SU-DHL-6 (cell line): Measurements from ENCODE around the gene AGRN.

Experiments used
- EZH2phosphoT487 ChIP-seq: fragments of 200-600 bp; sonication (generic), shearing (Covaris generic); conservative IDR thresholded peaks from 2 replicates; pipeline ENCODE4 v1.6.1; 2018; ENCODE audit warnings: mild to moderate bottlenecking, antibody characterized with exemption, low read length, moderate library complexity, mixed read lengths
- TF ChIP-seq, protein P1 (sequence below): fragments of 200-600 bp; sonication (generic); IDR thresholded peaks from one replicate; pipeline ENCODE4 v1.5.1; 2017; ENCODE audit warnings: antibody characterized with exemption, mild to moderate bottlenecking, low read length, moderate library complexity; ENCODE audit not compliant: insufficient read depth, poor library complexity, severe bottlenecking

DNA sequence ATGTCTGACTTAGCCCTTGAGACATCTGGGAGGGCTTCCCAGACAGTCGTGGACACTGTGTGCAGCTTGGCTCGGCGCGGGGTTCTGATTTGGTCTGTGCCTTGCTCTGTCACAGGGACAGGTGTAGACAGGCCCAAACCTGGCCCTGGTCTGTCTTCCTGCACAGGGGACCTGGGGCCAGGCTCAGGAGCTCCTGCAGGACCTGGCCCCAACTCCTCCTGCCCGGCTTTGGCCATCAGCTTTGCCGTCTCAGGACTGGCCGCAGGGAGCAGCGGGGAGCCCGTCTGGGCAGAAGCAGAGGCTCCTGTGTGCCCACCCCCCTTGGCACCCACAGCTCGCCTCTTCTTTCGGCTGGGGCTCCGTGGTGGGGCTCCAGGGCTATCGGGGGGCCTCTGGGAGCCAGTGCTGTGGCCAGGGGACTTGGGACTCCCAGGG lies 39.8 kb upstream of the AGRN start:
- TF ChIP-seq, protein P1, sequence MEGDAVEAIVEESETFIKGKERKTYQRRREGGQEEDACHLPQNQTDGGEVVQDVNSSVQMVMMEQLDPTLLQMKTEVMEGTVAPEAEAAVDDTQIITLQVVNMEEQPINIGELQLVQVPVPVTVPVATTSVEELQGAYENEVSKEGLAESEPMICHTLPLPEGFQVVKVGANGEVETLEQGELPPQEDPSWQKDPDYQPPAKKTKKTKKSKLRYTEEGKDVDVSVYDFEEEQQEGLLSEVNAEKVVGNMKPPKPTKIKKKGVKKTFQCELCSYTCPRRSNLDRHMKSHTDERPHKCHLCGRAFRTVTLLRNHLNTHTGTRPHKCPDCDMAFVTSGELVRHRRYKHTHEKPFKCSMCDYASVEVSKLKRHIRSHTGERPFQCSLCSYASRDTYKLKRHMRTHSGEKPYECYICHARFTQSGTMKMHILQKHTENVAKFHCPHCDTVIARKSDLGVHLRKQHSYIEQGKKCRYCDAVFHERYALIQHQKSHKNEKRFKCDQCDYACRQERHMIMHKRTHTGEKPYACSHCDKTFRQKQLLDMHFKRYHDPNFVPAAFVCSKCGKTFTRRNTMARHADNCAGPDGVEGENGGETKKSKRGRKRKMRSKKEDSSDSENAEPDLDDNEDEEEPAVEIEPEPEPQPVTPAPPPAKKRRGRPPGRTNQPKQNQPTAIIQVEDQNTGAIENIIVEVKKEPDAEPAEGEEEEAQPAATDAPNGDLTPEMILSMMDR = no peak
- no peak for TF ChIP-seq EZH2phosphoT487
